Measurements from ENCODE around the gene PTPRD.

Gene PTPRD

GRCh38 chr9:8338767-8339510 is 2273.9 kb downstream of the PTPRD start:
- ChIA-PET CTCF (interaction anchor here (1.3 kb wide), 1 partner anchor 28 kb away, joined by 3 read pairs; no protein-coding TSS in a partner anchor), POLR2A (no interaction called here)
- no peak for DNase-seq (ENCODE audit: extremely low spot score)
- TF ChIP-seq CTCF (IDR thresholded peaks at IDR 0.05; ENCODE audit: control extremely low read depth, extremely low read depth, low read depth, missing control alignments), result no peak

- no peak for TF ChIP-seq CTCF (IDR thresholded peaks at IDR 0.05; ENCODE audit: control extremely low read depth, extremely low read depth, low read depth, missing control alignments)
- no peak for DNase-seq (ENCODE audit: extremely low spot score)
- POLR2A ChIA-PET, result no interaction called here
- CTCF ChIA-PET, result interaction anchor here (1.0 to 1.5 kb wide), 4 partner anchors 22 to 72 kb away, joined by 3 to 4 read pairs (median 3); no protein-coding TSS in a partner anchor
These were observed 2274.7 kb downstream of the PTPRD start for GRCh38 chr9:8337834-8338766.

- CTCF ChIA-PET, result no interaction called here
- POLR2A ChIA-PET, result no interaction called here
- DNase-seq (ENCODE audit: extremely low spot score), result no peak
- TF ChIP-seq CTCF (IDR thresholded peaks at IDR 0.05; ENCODE audit: control extremely low read depth, extremely low read depth, low read depth, missing control alignments), result no peak
These were observed 2279.9 kb downstream of the PTPRD start for GRCh38 chr9:8332871-8333270.

- DNase-seq (ENCODE audit: extremely low spot score), result no peak
- no peak for TF ChIP-seq CTCF (IDR thresholded peaks at IDR 0.05; ENCODE audit: control extremely low read depth, extremely low read depth, low read depth, missing control alignments)
- POLR2A ChIA-PET, result no interaction called here
These were observed 2280.5 kb downstream of the PTPRD start for GRCh38 chr9:8332331-8332650.

GRCh38 chr9:8331507-8332330 is 2281.1 kb downstream of the PTPRD start:
- ChIA-PET POLR2A (no interaction called here), CTCF (no interaction called here)
- DNase-seq (ENCODE audit: extremely low spot score), result no peak
- no peak for TF ChIP-seq CTCF (IDR thresholded peaks at IDR 0.05; ENCODE audit: control extremely low read depth, extremely low read depth, low read depth, missing control alignments)

More at GRCh38 chr9:8332331-8332650, 2280.5 kb downstream of the PTPRD start:
- CTCF ChIA-PET, result no interaction called here
